Effector memory CD8-positive, alpha-beta T cell (primary cell): ENCODE results near the gene MOSPD3.

Experiments used
- ATAC-seq: fragments of 150-1000 bp; cut with Tn5 transposase; replicated peaks from 2 replicates; pipeline ENCODE4 v1.10.0; 2021; ENCODE audit warnings: mild to moderate bottlenecking, moderate library complexity
- DNase-seq, 3 experiments: peaks; one replicate each; pipeline ENCODE4 v3.0.0; 2021
- H3K27ac Mint-ChIP-seq, 2 donors: one replicate each; pipeline ENCODE4 v1.8.0; 2022; ENCODE audit warnings: mild to moderate bottlenecking in 2 of 2, mixed read lengths in 2 of 2, moderate library complexity in 2 of 2
- H3K27me3 Mint-ChIP-seq, 2 donors: one replicate each; pipeline ENCODE4 v1.8.0; 2022; ENCODE audit warnings: mixed read lengths in 2 of 2
- H3K36me3 Mint-ChIP-seq: one replicate; pipeline ENCODE4 v1.8.0; 2022; ENCODE audit warnings: mild to moderate bottlenecking, moderate library complexity, mixed read lengths; ENCODE audit not compliant: insufficient read depth
- H3K4me1 Mint-ChIP-seq, 2 donors: one replicate each; pipeline ENCODE4 v1.8.0; 2022; ENCODE audit warnings: low read depth in 2 of 2, mixed read lengths in 2 of 2
- H3K4me3 Mint-ChIP-seq, 2 donors: one replicate each; pipeline ENCODE4 v1.8.0; 2022; ENCODE audit warnings: mild to moderate bottlenecking in 2 of 2, mixed read lengths in 2 of 2, moderate library complexity in 2 of 2
- H3K9me3 Mint-ChIP-seq, 2 donors: one replicate each; pipeline ENCODE4 v1.8.0; 2022; ENCODE audit warnings: mixed read lengths in 2 of 2

MOSPD3 gene

DNA sequence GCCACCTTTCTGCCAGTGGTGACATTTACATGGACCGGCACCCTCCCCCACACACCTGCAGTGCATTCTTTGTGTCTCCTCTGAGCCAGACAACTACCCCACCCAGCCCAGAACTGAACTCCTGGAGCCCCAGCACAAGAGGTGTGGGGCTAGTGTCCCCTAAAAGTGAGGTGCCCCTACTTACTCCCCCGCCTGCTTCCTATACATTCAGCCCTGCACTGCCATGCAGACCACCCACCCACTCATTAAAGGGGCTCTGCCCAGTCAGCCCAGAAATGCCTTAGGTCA is 40.6 kb upstream of the MOSPD3 start:
- DNase-seq, result no peak
- ATAC-seq, result no peak
- Mint-ChIP-seq H3K27me3 (no peaks in the 10 kb centered on the region), H3K4me3 (peak overlapping the region in 1 of 2 donors; percentile 17), H3K36me3 (peaks cover 41% of the 10 kb centered on the region), H3K4me1 (peaks cover 22 to 23% of the 10 kb centered on the region in 2 donors), H3K27ac (peak overlapping the region; percentile 31 to 80), H3K9me3 (no peaks in the 10 kb centered on the region)

GRCh38 chr7:100572281-100572948 is 39.9 kb upstream of the MOSPD3 start:
- H3K36me3 Mint-ChIP-seq, result peaks cover 38% of the 10 kb centered on the region
- DNase-seq (no peak), ATAC-seq (no peak)
- H3K27ac Mint-ChIP-seq, result peak overlapping the region; percentile 31 to 80
- no peaks in the 10 kb centered on the region for H3K9me3 Mint-ChIP-seq
- peak overlapping the region in 1 of 2 donors; percentile 17 for H3K4me3 Mint-ChIP-seq
- H3K27me3 Mint-ChIP-seq, result no peaks in the 10 kb centered on the region
- peaks cover 22 to 23% of the 10 kb centered on the region in 2 donors for H3K4me1 Mint-ChIP-seq

DNA sequence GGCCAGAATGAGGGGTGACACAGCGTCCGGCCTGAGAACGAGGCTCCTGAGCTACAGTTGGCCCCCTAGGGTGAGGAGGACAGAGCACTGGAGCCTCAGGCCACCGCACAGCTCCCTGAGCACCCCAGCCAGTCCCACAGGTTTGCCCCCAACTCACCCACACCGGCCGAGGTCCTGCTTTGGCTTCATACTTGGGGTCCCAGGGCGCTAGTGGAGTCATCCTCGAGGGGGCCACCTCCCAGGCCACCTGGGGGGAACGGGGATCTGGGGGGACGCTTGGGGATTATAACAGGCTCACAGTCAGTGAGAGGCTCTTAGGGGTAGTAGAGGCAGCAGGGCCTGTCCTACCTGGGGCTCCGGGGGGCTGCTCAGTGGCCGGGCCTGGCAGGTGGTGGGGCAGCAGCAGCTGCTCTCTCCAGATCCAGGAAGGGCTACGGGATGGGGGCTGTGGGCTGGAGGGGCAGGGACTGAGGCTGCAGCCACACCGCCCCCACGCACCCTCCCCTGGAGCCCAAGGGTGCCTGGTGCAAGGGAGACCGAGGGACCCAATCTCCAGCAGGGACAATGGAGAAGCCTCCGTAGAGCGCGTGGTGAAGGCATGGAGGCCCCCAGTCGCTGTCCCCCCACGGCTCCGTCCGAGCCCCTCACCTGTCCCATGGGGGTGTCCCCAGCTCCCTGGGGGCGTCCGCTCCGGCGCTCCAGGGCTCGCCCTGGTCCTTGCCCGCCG is 39.2 kb upstream of the MOSPD3 start:
- Mint-ChIP-seq H3K27me3 (no peaks in the 10 kb centered on the region), H3K4me3 (no peak overlapping the region), H3K36me3 (peaks cover 37% of the 10 kb centered on the region), H3K4me1 (peaks cover 17% of the 10 kb centered on the region in 2 donors), H3K27ac (peak overlapping the region in 1 of 2 donors; percentile 80), H3K9me3 (no peaks in the 10 kb centered on the region)
- no peak for ATAC-seq
- no peak for DNase-seq

- Mint-ChIP-seq H3K27me3 (no peaks in the 10 kb centered on the region), H3K9me3 (no peaks in the 10 kb centered on the region), H3K4me3 (no peak within 1 kb of the TSS), H3K27ac (peak within 1 kb of the TSS in 1 of 2 donors; percentile 80), H3K36me3 (peaks cover 30% of the 10 kb centered on the region), H3K4me1 (peaks cover 12 to 14% of the 10 kb centered on the region in 2 donors)
- ATAC-seq (no peak), DNase-seq (no peak)
These were observed 38.5 kb upstream of the MOSPD3 start, which contains the start of gene SAP25 for GRCh38 chr7:100573691-100574361. TSS of gene SAP25 (minus strand) at chr7:100573900. CDS start at chr7:100573742, 158 bp downstream.

GRCh38 chr7:100574362-100575205 is 37.8 kb upstream of the MOSPD3 start:
- no peak for DNase-seq
- H3K36me3 Mint-ChIP-seq, result peaks cover 25% of the 10 kb centered on the region
- H3K27ac Mint-ChIP-seq, result peak overlapping the region in 1 of 2 donors; percentile 55
- no peaks in the 10 kb centered on the region for H3K9me3 Mint-ChIP-seq
- H3K27me3 Mint-ChIP-seq, result no peaks in the 10 kb centered on the region
- peaks cover 5 to 8% of the 10 kb centered on the region in 2 donors for H3K4me1 Mint-ChIP-seq
- ATAC-seq, result no peak
- H3K4me3 Mint-ChIP-seq, result no peak overlapping the region

GRCh38 chr7:100575206-100575631 is 37.1 kb upstream of the MOSPD3 start:
- H3K36me3 Mint-ChIP-seq, result peaks cover 22% of the 10 kb centered on the region

GRCh38 chr7:100575746-100576383 is 36.5 kb upstream of the MOSPD3 start:
- H3K27ac Mint-ChIP-seq, result peak overlapping the region in 1 of 2 donors; percentile 88
- no peak for ATAC-seq

More at GRCh38 chr7:100575206-100575631, 37.1 kb upstream of the MOSPD3 start:
- peak overlapping the region in 1 of 2 donors; percentile 55 for H3K27ac Mint-ChIP-seq
- no peak overlapping the region for H3K4me3 Mint-ChIP-seq
- H3K27me3 Mint-ChIP-seq, result no peaks in the 10 kb centered on the region
- H3K9me3 Mint-ChIP-seq, result no peaks in the 10 kb centered on the region
- ATAC-seq (no peak), DNase-seq (no peak)
- H3K4me1 Mint-ChIP-seq, result peaks cover 5 to 8% of the 10 kb centered on the region in 2 donors

DNA sequence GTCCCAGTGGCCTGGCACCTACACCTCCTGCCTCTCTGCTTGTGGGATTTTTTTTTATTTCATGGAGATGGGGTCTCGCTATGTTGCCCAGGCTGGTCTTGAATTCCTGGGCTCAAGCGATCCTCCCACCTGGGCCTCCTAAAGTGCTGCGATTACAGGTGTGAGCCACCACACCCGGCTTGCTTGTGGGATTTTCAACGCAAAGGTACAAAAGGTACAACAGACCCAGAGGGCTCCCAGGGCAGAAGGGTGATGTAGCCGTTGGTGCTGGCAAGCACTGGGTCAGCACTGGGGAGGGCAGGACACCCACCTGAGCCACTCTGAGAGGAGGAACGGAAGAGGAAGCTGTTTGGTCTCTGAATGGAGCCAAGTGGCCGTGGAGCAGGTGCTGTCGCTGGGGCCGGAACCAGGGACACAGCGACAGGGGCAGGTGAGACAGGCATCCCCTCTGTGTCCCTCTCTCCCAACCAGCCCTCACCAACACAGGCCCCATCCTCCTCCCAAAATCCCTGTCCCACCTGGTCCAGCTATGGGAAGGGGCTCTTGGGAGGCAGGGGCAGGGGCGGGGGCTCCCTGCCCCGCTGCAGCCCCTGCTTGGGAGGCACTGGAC is 35.9 kb upstream of the MOSPD3 start:
- H3K27me3 Mint-ChIP-seq, result no peaks in the 10 kb centered on the region
- peak overlapping the region in 1 of 2 donors; percentile 88 for H3K27ac Mint-ChIP-seq
- ATAC-seq (no peak), DNase-seq (no peak)
- H3K36me3 Mint-ChIP-seq, result peaks cover 15% of the 10 kb centered on the region
- peak overlapping the region in 1 of 2 donors; percentile 35 for H3K4me3 Mint-ChIP-seq
- H3K4me1 Mint-ChIP-seq, result peaks cover 8% of the 10 kb centered on the region in 2 donors
- no peaks in the 10 kb centered on the region for H3K9me3 Mint-ChIP-seq

More at GRCh38 chr7:100575746-100576383, 36.5 kb upstream of the MOSPD3 start:
- DNase-seq, result no peak
- no peaks in the 10 kb centered on the region for H3K27me3 Mint-ChIP-seq
- peaks cover 5 to 8% of the 10 kb centered on the region in 2 donors for H3K4me1 Mint-ChIP-seq
- H3K4me3 Mint-ChIP-seq, result no peak overlapping the region
- H3K9me3 Mint-ChIP-seq, result no peaks in the 10 kb centered on the region
- peaks cover 16% of the 10 kb centered on the region for H3K36me3 Mint-ChIP-seq

GRCh38 chr7:100577103-100577502 is 35.2 kb upstream of the MOSPD3 start:
- Mint-ChIP-seq H3K27ac (no peak overlapping the region), H3K9me3 (no peaks in the 10 kb centered on the region), H3K36me3 (peaks cover 21% of the 10 kb centered on the region), H3K4me1 (peaks cover 4 to 5% of the 10 kb centered on the region in 2 donors), H3K27me3 (no peaks in the 10 kb centered on the region), H3K4me3 (no peak overlapping the region)
- ATAC-seq, result no peak
- no peak for DNase-seq

GRCh38 chr7:100577507-100577906 is 34.8 kb upstream of the MOSPD3 start:
- Mint-ChIP-seq H3K27ac (no peak overlapping the region), H3K36me3 (peaks cover 23% of the 10 kb centered on the region), H3K4me3 (no peak overlapping the region), H3K4me1 (peaks cover 6 to 9% of the 10 kb centered on the region in 2 donors), H3K9me3 (no peaks in the 10 kb centered on the region), H3K27me3 (no peaks in the 10 kb centered on the region)
- DNase-seq (no peak), ATAC-seq (no peak)

- no peaks in the 10 kb centered on the region for H3K9me3 Mint-ChIP-seq
- no peak overlapping the region for H3K4me3 Mint-ChIP-seq
- H3K36me3 Mint-ChIP-seq, result peaks cover 13% of the 10 kb centered on the region
- no peak for ATAC-seq
- peaks cover 13 to 15% of the 10 kb centered on the region in 2 donors for H3K4me1 Mint-ChIP-seq
- H3K27ac Mint-ChIP-seq, result peak overlapping the region in 1 of 2 donors; percentile 81
- DNase-seq, result no peak
- H3K27me3 Mint-ChIP-seq, result no peaks in the 10 kb centered on the region
These were observed 33.8 kb upstream of the MOSPD3 start for GRCh38 chr7:100578246-100579183.
